ENCODE measurements around the gene SUMF2. TPM values are rescaled to one million over a fixed set of nuclear protein-coding genes. Genes with fewer than 3 reads are reported as not detected.

SUMF2 gene
- total and polyA plus RNA-seq, 8 donors = 40.8 to 339 (median 103) TPM

DNA sequence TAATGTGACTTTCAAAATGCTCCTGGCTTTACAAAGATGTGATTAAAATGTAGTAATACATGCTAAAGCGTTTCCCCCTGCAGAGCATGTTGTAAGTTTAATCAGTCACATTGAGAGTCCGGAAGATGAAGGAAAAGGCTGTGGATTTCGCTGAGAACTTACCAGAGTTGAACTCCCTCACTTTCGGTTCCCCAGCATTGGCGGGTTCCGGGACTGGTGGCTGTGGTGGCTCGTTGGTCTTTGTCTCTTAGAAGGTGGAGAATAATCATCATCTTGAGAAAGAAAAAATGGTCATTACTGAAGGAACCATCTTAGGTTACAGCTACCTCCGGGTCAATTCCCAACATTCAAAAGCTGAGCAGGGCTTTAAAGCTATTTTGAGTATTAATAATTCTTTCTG is 61.7 kb downstream of the SUMF2 start:
- Histone ChIP-seq H3K36me3 (no peaks in the 10 kb centered on the region), H3K27me3 (no peaks in the 10 kb centered on the region), H3K4me3 (no peak overlapping the region), H3K9me3 (no peaks in the 10 kb centered on the region), H3K27ac (no peak overlapping the region), H3K4me1 (no peaks in the 10 kb centered on the region)
- intact Hi-C loops (cut with DNase I; ENCODE audit: low total_unique reads) = no loop called here
- 72 to 82% (median 80%) methylated on average over 8 of the region's 8 CpGs for WGBS, 5 donors
- TF ChIP-seq, protein P1, sequence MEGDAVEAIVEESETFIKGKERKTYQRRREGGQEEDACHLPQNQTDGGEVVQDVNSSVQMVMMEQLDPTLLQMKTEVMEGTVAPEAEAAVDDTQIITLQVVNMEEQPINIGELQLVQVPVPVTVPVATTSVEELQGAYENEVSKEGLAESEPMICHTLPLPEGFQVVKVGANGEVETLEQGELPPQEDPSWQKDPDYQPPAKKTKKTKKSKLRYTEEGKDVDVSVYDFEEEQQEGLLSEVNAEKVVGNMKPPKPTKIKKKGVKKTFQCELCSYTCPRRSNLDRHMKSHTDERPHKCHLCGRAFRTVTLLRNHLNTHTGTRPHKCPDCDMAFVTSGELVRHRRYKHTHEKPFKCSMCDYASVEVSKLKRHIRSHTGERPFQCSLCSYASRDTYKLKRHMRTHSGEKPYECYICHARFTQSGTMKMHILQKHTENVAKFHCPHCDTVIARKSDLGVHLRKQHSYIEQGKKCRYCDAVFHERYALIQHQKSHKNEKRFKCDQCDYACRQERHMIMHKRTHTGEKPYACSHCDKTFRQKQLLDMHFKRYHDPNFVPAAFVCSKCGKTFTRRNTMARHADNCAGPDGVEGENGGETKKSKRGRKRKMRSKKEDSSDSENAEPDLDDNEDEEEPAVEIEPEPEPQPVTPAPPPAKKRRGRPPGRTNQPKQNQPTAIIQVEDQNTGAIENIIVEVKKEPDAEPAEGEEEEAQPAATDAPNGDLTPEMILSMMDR (IDR thresholded peaks at IDR 0.05) = no peak
- no peak for TF ChIP-seq POLR2AphosphoS5 (IDR thresholded peaks at IDR 0.05)
- no peak for TF ChIP-seq EP300 (IDR thresholded peaks at IDR 0.05)
- no peak for DNase-seq

DNA sequence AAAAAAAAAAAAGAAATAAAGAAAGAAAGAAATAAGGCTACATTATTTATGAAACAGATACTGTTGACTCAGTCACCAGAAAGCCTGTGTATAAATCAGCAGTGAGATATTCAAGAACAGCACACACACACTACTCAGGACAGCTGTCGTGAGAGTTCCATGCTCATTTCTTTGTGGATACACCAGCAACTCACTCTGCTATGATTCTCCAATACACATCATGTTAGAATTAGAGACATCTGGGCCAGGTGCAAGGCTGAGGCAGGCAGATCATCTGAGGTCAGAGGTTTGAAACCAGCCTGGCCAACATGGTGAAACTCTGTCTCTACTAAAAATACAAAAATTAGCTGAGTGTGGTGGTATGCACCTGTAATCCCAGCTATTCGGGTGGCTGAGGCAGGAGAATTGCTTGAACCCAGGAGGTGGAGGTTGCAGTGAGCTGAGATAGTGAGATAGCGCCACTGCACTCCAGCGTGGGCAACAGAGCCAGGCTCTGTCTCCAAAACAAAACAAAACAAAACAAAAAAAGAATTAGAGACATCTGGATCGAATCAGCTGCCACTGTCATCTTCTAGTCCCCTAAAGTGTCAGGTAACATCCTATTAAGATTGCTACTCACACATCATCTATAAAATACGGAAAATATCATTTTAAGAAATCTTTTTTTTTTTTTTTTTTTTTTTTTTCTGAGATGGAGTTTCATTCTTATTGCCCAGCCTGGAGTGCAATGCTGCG is 63.3 kb downstream of the SUMF2 start:
- H3K36me3 ChIP-seq = no peaks in the 10 kb centered on the region
- no peaks in the 10 kb centered on the region for H3K4me1 ChIP-seq
- H3K27ac ChIP-seq = no peak overlapping the region
- DNase-seq = no peak
- no peak overlapping the region for H3K4me3 ChIP-seq
- TF ChIP-seq, protein P1 (IDR thresholded peaks at IDR 0.05) = no peak
- H3K27me3 ChIP-seq = no peaks in the 10 kb centered on the region
- intact Hi-C loops (cut with DNase I; ENCODE audit: low total_unique reads) = no loop called here
- H3K9me3 ChIP-seq = no peaks in the 10 kb centered on the region
- WGBS, 5 donors = 74 to 79% (median 78%) methylated on average over 7 of the region's 7 CpGs

Small RNA genes lying within 50 kb of the gene (small RNA-seq; reads per million reads assigned to genes)
- gene SNORA15 = 0 reads per million in 4 donors
- gene SNORA22B = 0 to 0.92 (median 0) reads per million in 4 donors

Other genes with a start within 250 kb of the SUMF2 start
- gene SEPTIN14, start 201.5 kb upstream of the SUMF2 start, total RNA-seq = not detected
- gene SEPTIN14, start 201.5 kb upstream of the SUMF2 start, polyA plus RNA-seq = not detected
- gene ZNF713, start 176.8 kb upstream of the SUMF2 start, total RNA-seq = 10 to 100 TPM in 3 of 5 donors, 1 to 10 TPM in 2; 2.9 to 18.3 (median 10.5) TPM
- gene ZNF713, start 176.8 kb upstream of the SUMF2 start, polyA plus RNA-seq = 1 to 10 TPM in 1 of 3 donors, under 1 TPM in 2; 0.61 to 1.5 (median 0.70) TPM
- 10 to 100 TPM in 1 of 5 donors, 1 to 10 TPM in 2, not detected in 2; 1.0 to 10.3 (median 2.3) TPM for gene MRPS17, start 112.4 kb upstream of the SUMF2 start, total RNA-seq
- 10 to 100 TPM; 11.0 to 15.0 (median 14.5) TPM for gene MRPS17, start 112.4 kb upstream of the SUMF2 start, polyA plus RNA-seq
- 100 to 1,000 TPM in 1 of 5 donors, 10 to 100 TPM in 4; 38.8 to 133 (median 63.4) TPM for gene NIPSNAP2, start 99.7 kb upstream of the SUMF2 start, total RNA-seq
- gene NIPSNAP2, start 99.7 kb upstream of the SUMF2 start, polyA plus RNA-seq = 10 to 100 TPM; 35.6 to 70.7 (median 57.0) TPM
- gene PSPH, start 12.8 kb upstream of the SUMF2 start, total RNA-seq = 10 to 100 TPM in 1 of 5 donors, 1 to 10 TPM in 3, under 1 TPM in 1; 0.45 to 53.1 (median 3.8) TPM
- gene PSPH, start 12.8 kb upstream of the SUMF2 start, polyA plus RNA-seq = 10 to 100 TPM in 1 of 3 donors, 1 to 10 TPM in 2; 5.5 to 10.6 (median 7.3) TPM
- 100 to 1,000 TPM in 3 of 5 donors, 10 to 100 TPM in 2; 36.8 to 200 (median 150) TPM for gene CCT6A, start 12.5 kb upstream of the SUMF2 start, total RNA-seq
- 100 to 1,000 TPM in 1 of 3 donors, 10 to 100 TPM in 2; 77.9 to 126 (median 78.4) TPM for gene CCT6A, start 12.5 kb upstream of the SUMF2 start, polyA plus RNA-seq
- gene PHKG1, start 28.7 kb downstream of the SUMF2 start, total RNA-seq = 10 to 100 TPM in 2 of 5 donors, 1 to 10 TPM in 1, not detected in 2; 1.5 to 39.3 (median 11.1) TPM
- 1 to 10 TPM in 1 of 3 donors, under 1 TPM in 1, not detected in 1; 0.31 to 1.0 TPM for gene PHKG1, start 28.7 kb downstream of the SUMF2 start, polyA plus RNA-seq
- gene CHCHD2, start 42.2 kb downstream of the SUMF2 start, total RNA-seq = 100 to 1,000 TPM in 3 of 5 donors, 10 to 100 TPM in 2; 43.7 to 232 (median 149) TPM
- gene CHCHD2, start 42.2 kb downstream of the SUMF2 start, polyA plus RNA-seq = 100 to 1,000 TPM; 455 to 710 (median 659) TPM
- 10 to 100 TPM in 1 of 5 donors, 1 to 10 TPM in 1, not detected in 3; 9.5 to 21.9 TPM for gene NUPR2, start 52.1 kb downstream of the SUMF2 start, total RNA-seq
- gene NUPR2, start 52.1 kb downstream of the SUMF2 start, polyA plus RNA-seq = 10 to 100 TPM in 2 of 3 donors, 1 to 10 TPM in 1; 9.8 to 10.7 (median 10.1) TPM